K562 (cell line): Measurements from ENCODE around the gene CRYBA1. TPM values are rescaled to one million over a fixed set of nuclear protein-coding genes. Genes with fewer than 3 reads are reported as not detected.

Source experiments
- CBX2 ChIP-seq: fragments of 200-600 bp; sonication (generic); IDR thresholded peaks from one replicate; pipeline ENCODE4 v1.6.1; 2012; ENCODE audit warnings: mild to moderate bottlenecking, low read length, inconsistent platforms; ENCODE audit not compliant: insufficient read depth, poor library complexity, severe bottlenecking
- CCAR2 ChIP-seq: fragments of 200-400 bp; formaldehyde crosslinking; IDR thresholded peaks from 2 replicates; pipeline ENCODE4 v1.6.1; 2017; ENCODE audit warnings: mild to moderate bottlenecking, low read depth, low read length
- ETV1 ChIP-seq: fragments of 450-650 bp; conservative IDR thresholded peaks from 2 replicates; pipeline ENCODE4 v1.6.1; 2016; ENCODE audit warnings: missing genetic modification characterization, control low read depth, low read depth, missing compliant biosample characterization
- ILK ChIP-seq: fragments of 450-650 bp; IDR thresholded peaks from 2 replicates; pipeline ENCODE4 v1.6.1; 2016; ENCODE audit warnings: missing genetic modification characterization, low read depth, mild to moderate bottlenecking, missing compliant biosample characterization, moderate library complexity, borderline replicate concordance
- KLF13 ChIP-seq: fragments of 450-650 bp; IDR thresholded peaks from 2 replicates; pipeline ENCODE4 v1.6.1; 2016; ENCODE audit warnings: missing genetic modification characterization, low read depth, mild to moderate bottlenecking, missing compliant biosample characterization, moderate library complexity, borderline replicate concordance
- MCM2 ChIP-seq: fragments of 450-650 bp; IDR thresholded peaks from 2 replicates; pipeline ENCODE4 v1.6.1; 2017; ENCODE audit warnings: low read depth, mild to moderate bottlenecking
- MED1 ChIP-seq: sonication (generic); formaldehyde crosslinking; IDR thresholded peaks from 2 replicates; pipeline ENCODE4 v1.8.1; 2023; ENCODE audit warnings: missing genetic modification reagents, borderline replicate concordance
- NR2C1 ChIP-seq, 2 experiments: fragments of 450-650 bp; IDR thresholded peaks; 2 replicates each; pipeline ENCODE4 v1.6.1; 2017; ENCODE audit warnings: mild to moderate bottlenecking in 2 of 2, antibody characterized with exemption in 1 of 2, inconsistent platforms in 1 of 2, missing compliant biosample characterization in 1 of 2, missing genetic modification characterization in 1 of 2
- NR2F6 ChIP-seq: fragments of 450-650 bp; formaldehyde crosslinking; IDR thresholded peaks from 2 replicates; pipeline ENCODE4 v1.4.0; 2020; ENCODE audit warnings: mild to moderate bottlenecking
- NR3C1 ChIP-seq: sonication (generic); formaldehyde crosslinking; IDR thresholded peaks from 2 replicates; pipeline ENCODE4 v1.8.1; 2022; ENCODE audit warnings: missing genetic modification reagents
- PHF20 ChIP-seq: fragments of 450-650 bp; IDR thresholded peaks from 2 replicates; pipeline ENCODE4 v1.6.1; 2018; ENCODE audit not compliant: partially characterized antibody
- TEAD4 ChIP-seq, 2 experiments: sonication (generic) in 1 of 2; formaldehyde crosslinking in 1 of 2; IDR thresholded peaks; 2 replicates each; pipeline versions ENCODE4 v1.6.1 to v1.8.0; 2012 to 2022; ENCODE audit warnings: borderline replicate concordance in 1 of 2, inconsistent platforms in 1 of 2, low read length in 1 of 2, mild to moderate bottlenecking in 1 of 2, missing genetic modification reagents in 1 of 2
- ZKSCAN1 ChIP-seq: fragments of 150-350 bp; IDR thresholded peaks from 2 replicates; pipeline ENCODE4 v1.6.1; 2016; ENCODE audit warnings: low read depth, low read length
- ZNF143 ChIP-seq: sonication (generic); formaldehyde crosslinking; IDR thresholded peaks from 2 replicates; pipeline ENCODE4 v1.9.0; 2022; ENCODE audit warnings: mild to moderate bottlenecking, missing genetic modification reagents
- ZNF354B ChIP-seq: fragments of 250-450 bp; sonication (Bioruptor Pico); IDR thresholded peaks from 2 replicates; pipeline ENCODE4 v1.4.0; 2020
- polyA plus RNA-seq, 8 experiments: library from polyadenylated mRNA; depleted of rRNA in 4 of 8; stranded (reverse) in 5 of 8; unstranded in 3 of 8; fragments of >200 nt; fragmentation: Nextera tagmentation in 2 of 8; fragmentation: Illumina TruSeq in 1 of 8; extraction: Ambion mirVana in 2 of 8; extraction: Trizol in 1 of 8; gene quantifications; 2 replicates each; pipeline versions ENCODE4 v1.2.1 to v1.2.3, GENCODE V29; 2011 to 2014; ENCODE audit warnings: inconsistent platforms in 1 of 8, missing spikeins in 1 of 8
- total RNA-seq, 7 experiments: library from RNA; depleted of rRNA in 6 of 7; stranded (reverse); fragments of >200 nt in 6 of 7; fragmentation: Illumina TruSeq in 2 of 7; extraction: Trizol in 2 of 7; gene quantifications; 2 replicates each; pipeline versions ENCODE4 v1.2.1 to v1.2.3, GENCODE V29; 2011 to 2021; ENCODE audit warnings: low replicate concordance in 1 of 7
- TF ChIP-seq, protein P1 (sequence below): fragments of 200-800 bp; sonication (Bioruptor generic); IDR thresholded peaks from 2 replicates; pipeline ENCODE4 v1.6.1; 2017; ENCODE audit warnings: missing genetic modification characterization, missing compliant biosample characterization
- TF ChIP-seq, protein P2 (sequence below), 2 experiments: fragments of 250-450 bp in 1 of 2; fragments of 450-650 bp in 1 of 2; sonication (Bioruptor Pico) in 1 of 2; IDR thresholded peaks; 2 replicates each; pipeline versions ENCODE4 v1.6.1 to v1.8.0; 2016 to 2021; ENCODE audit warnings: mild to moderate bottlenecking in 2 of 2, moderate library complexity in 2 of 2, missing compliant biosample characterization in 1 of 2, missing genetic modification characterization in 1 of 2
- TF ChIP-seq, protein P3 (sequence below), 2 experiments: fragments of 200-800 bp in 1 of 2; sonication (Bioruptor generic) in 1 of 2; sonication (generic) in 1 of 2; formaldehyde crosslinking in 1 of 2; IDR thresholded peaks in 1 of 2; conservative IDR thresholded peaks in 1 of 2; 2 replicates each; pipeline versions ENCODE4 v1.5.0 to v1.6.1; 2016 to 2020; ENCODE audit warnings: missing compliant biosample characterization in 1 of 2, missing genetic modification characterization in 1 of 2, missing genetic modification reagents in 1 of 2
- TF ChIP-seq, protein P4 (sequence below): fragments of 450-650 bp; IDR thresholded peaks from 2 replicates; pipeline ENCODE4 v1.7.1; 2018; ENCODE audit warnings: mild to moderate bottlenecking, low read depth; ENCODE audit not compliant: partially characterized antibody

Gene CRYBA1
- total and polyA plus RNA-seq, 9 of the 15 experiments (the other 6 are each of a cell fraction or from before 2014, with no cell fraction given), result not detected

DNA sequence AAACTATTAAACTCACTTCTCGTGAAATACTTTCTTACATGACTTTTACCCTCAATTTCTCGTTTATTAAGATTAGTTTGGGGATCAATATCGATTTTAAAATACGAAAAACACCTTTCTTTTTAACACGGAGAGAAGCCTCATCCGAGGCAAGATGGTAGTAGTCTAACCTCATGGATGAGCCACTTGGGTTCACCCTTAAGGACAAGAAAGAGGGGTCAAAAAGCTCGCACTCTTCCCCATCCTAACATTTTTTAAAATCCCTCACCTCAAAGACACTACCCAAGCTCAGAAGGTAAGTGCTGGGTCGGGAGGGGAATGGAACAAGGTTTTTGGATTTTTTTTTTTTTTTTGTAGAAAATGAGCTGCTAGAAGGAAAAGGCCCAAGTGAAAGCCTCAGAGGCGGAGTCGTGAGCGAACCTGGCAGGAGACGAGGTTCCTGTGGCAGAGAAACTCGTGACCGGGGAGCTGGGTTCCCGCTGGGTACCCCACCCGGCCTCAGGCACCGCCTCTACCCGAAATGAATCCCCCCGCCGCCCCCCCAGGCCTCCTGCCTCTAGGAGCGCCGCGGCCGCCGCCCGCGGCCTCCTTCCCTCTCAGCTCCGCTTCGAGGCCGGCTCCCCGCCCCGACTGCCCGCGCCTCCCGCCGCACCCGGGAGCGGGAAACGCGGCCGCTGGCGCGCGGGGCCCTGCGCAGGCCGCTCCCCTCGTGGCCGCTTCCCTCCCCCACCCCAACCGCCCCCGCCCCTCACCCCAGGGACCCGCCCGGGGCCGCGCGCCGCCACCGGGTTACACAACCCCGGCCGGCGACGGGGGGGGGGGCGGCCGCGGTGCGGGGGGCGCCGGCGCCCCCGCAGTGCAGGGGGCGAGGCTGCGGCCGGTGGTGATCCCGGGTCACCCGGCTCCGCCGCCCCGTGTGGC is 45.7 kb downstream of the CRYBA1 start (continued):
- no peak for TF ChIP-seq MCM2
- TF ChIP-seq NR2C1 (IDR thresholded peaks at IDR 0.05), result no peak
- TF ChIP-seq NR2C1 (tag; IDR thresholded peaks at IDR 0.05), result no peak
- TF ChIP-seq ETV1 (tag), result no peak
- TF ChIP-seq PHF20, result no peak
- no peak for TF ChIP-seq ILK (tag)
- TF ChIP-seq ZKSCAN1, result no peak
- TF ChIP-seq MED1, result no peak
- no peak for TF ChIP-seq NR3C1 (CRISPR knock-in tag)
- TF ChIP-seq, protein P1, sequence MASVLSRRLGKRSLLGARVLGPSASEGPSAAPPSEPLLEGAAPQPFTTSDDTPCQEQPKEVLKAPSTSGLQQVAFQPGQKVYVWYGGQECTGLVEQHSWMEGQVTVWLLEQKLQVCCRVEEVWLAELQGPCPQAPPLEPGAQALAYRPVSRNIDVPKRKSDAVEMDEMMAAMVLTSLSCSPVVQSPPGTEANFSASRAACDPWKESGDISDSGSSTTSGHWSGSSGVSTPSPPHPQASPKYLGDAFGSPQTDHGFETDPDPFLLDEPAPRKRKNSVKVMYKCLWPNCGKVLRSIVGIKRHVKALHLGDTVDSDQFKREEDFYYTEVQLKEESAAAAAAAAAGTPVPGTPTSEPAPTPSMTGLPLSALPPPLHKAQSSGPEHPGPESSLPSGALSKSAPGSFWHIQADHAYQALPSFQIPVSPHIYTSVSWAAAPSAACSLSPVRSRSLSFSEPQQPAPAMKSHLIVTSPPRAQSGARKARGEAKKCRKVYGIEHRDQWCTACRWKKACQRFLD (CRISPR knock-in tag), result peak; percentile 64
- no peak for TF ChIP-seq NR2F6 (CRISPR knock-in tag)
- TF ChIP-seq, protein P2, sequence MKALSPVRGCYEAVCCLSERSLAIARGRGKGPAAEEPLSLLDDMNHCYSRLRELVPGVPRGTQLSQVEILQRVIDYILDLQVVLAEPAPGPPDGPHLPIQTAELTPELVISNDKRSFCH (CRISPR knock-in tag; IDR thresholded peaks at IDR 0.05), result no peak
- TF ChIP-seq, protein P2 (tag; IDR thresholded peaks at IDR 0.05), result no peak
- TF ChIP-seq, protein P3, sequence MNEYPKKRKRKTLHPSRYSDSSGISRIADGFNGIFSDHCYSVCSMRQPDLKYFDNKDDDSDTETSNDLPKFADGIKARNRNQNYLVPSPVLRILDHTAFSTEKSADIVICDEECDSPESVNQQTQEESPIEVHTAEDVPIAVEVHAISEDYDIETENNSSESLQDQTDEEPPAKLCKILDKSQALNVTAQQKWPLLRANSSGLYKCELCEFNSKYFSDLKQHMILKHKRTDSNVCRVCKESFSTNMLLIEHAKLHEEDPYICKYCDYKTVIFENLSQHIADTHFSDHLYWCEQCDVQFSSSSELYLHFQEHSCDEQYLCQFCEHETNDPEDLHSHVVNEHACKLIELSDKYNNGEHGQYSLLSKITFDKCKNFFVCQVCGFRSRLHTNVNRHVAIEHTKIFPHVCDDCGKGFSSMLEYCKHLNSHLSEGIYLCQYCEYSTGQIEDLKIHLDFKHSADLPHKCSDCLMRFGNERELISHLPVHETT (CRISPR knock-in tag; conservative IDR thresholded peaks at IDR 0.05 in 1 of 2, IDR thresholded peaks at IDR 0.05 in 1 of 2), result peak in 1 of 2 experiments; percentile 89; a peak in 2 of 4 replicates
- no peak for TF ChIP-seq ZNF143 (CRISPR knock-in tag)
- TF ChIP-seq TEAD4 (IDR thresholded peaks at IDR 0.05; ENCODE audit: low read length), result no peak
- no peak for TF ChIP-seq TEAD4 (CRISPR knock-in tag; IDR thresholded peaks at IDR 0.05; ENCODE audit: borderline replicate concordance)
- no peak for TF ChIP-seq KLF13
- TF ChIP-seq, protein P4, sequence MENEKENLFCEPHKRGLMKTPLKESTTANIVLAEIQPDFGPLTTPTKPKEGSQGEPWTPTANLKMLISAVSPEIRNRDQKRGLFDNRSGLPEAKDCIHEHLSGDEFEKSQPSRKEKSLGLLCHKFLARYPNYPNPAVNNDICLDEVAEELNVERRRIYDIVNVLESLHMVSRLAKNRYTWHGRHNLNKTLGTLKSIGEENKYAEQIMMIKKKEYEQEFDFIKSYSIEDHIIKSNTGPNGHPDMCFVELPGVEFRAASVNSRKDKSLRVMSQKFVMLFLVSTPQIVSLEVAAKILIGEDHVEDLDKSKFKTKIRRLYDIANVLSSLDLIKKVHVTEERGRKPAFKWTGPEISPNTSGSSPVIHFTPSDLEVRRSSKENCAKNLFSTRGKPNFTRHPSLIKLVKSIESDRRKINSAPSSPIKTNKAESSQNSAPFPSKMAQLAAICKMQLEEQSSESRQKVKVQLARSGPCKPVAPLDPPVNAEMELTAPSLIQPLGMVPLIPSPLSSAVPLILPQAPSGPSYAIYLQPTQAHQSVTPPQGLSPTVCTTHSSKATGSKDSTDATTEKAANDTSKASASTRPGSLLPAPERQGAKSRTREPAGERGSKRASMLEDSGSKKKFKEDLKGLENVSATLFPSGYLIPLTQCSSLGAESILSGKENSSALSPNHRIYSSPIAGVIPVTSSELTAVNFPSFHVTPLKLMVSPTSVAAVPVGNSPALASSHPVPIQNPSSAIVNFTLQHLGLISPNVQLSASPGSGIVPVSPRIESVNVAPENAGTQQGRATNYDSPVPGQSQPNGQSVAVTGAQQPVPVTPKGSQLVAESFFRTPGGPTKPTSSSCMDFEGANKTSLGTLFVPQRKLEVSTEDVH, result no peak
- TF ChIP-seq CBX2, result no peak
- no peak for TF ChIP-seq ZNF354B (CRISPR knock-in tag)
- TF ChIP-seq CCAR2, result no peak
